HG02623 (cell line): ENCODE results near the gene AUTS2.

Experiments used
- ATAC-seq: cut with Tn5 transposase; IDR thresholded peaks from one replicate; pipeline ENCODE4 v1.9.1; 2021; ENCODE audit warnings: moderate library complexity; ENCODE audit not compliant: unreplicated experiment

Gene AUTS2

DNA sequence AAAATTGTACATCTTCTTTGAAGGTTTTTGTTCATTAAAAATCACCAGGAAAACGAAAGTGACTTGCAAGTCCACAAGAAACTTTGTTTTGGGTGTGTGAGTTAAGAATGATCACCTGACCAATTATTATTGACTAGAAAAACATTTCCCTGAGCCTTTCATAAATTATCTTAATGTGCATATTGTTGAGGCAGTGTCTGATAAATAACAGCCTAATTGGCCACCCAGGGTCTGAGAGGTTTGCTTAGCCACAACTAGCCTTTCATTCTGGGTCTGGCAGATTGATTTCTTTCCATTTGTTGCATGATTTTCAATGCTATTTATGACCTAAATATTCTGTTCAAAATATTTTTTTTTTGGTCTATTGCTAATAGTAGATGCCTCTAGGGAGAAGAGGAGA is 152.8 kb downstream of the AUTS2 start:
- no peak for ATAC-seq

DNA sequence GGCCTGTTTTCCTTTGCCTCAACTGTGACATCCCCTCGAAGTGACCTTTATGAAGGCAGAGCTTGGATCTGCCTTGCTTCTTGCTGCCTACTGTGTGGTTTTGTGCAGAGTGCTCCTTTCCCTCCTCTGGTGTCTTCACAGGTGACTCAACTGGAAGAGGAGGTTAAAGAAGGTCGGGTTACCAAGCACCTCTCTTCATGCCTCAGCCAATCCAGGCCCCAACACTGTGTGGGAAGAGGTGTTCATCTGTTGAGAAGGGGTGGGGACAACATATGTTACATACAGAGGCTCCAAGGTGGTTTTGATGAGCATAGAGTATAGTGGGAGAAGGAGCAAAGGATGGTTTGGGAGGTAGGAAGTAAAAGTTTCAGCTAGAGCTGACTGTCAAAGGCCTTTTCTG is 155.7 kb downstream of the AUTS2 start:
- no peak for ATAC-seq

DNA sequence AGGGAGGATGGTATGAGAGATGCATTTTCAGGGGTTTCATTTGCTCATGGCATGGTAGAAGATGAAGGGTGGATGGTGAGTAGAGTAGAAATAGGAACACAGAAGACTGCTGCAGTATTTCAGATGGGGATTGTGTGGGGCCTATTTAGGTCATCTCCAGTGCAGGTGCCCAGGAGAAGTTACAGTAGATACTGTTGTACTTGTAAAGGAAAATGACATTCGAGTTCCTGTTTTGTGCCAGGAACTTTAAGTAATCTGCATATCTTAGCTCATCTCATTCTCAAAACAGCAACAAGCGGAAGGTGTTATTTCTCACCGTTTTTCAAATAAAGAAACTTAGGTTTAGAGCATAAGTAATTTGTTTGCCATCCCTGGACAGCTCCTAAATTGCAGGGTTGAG is 156.2 kb downstream of the AUTS2 start:
- no peak for ATAC-seq

DNA sequence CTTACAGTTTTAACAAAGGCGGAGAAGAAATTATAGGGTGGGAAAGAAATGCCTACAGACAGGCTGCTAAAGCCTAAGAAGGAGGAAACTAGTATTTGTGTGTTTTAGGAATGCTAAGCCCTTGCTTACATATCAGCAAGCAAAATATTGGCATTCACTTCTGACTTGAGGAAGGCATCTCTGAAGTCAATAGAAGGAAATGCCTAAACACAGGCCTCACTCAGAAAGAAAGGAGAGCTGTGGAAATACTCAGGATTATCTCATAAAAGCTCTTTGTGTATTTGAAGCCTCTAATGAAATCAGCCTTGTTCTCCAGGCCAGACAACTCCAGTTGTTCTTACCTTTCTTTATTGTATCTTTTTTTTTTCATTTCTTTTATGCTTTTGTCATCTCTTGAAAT is 158.0 kb downstream of the AUTS2 start:
- no peak for ATAC-seq

DNA sequence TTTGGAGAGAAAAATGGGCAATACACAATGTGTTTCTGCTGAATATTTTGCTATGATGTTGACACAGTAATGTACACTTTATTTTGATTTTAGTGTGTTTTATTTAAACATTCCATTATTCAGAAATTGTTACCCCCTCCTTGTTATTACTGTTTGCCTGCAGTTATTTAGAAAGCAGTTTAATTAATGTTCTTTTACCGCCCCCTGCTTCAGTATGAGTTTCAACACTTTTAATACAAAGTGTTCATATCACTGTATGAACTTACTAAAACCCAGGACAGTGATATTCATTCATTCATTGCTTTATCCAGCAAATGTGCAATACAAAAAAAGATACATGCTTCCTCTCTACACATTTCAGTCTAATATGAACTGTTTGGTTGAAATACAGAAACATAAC is 159.3 kb downstream of the AUTS2 start:
- no peak for ATAC-seq

DNA sequence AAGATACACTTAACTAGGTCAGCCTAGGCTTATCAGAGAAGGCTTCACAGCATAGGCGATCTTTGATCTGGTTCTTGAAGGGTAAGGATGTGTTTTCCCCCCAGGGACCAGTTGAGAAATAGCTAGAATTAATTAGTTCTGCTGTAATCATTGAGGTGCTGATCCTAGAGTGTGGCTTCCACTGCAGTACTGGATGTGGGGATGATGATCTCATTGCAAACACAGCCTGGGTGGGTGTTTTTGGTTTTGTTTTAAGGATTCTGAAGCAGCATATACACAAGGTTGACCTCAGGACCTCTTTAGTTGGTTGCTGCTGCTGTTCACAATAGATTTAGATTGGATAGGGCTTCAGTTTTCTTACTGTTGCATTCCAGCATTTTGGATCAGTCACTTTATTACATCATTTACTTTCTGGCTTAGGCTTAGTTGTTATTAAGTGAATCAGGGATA is 159.7 kb downstream of the AUTS2 start:
- ATAC-seq = no peak

DNA sequence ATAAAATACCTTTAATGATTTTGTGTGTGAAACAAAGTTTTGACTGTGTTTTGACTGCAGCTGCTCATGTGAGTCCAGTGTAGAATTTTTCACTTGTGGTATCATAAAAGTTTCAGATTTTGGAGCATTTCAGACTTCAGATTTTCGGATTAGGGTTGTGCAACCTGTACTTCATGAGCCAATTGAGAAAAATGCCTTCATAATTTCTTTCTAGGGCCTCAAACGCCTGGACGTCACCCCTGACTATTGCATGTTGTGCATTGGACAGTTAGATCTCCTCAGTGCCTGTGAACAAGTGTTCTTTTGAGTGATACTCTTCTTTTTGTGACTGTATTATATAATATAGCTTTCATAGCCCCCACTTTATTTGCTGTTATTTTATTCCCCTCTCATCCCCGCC is 161.1 kb downstream of the AUTS2 start:
- ATAC-seq = no peak

DNA sequence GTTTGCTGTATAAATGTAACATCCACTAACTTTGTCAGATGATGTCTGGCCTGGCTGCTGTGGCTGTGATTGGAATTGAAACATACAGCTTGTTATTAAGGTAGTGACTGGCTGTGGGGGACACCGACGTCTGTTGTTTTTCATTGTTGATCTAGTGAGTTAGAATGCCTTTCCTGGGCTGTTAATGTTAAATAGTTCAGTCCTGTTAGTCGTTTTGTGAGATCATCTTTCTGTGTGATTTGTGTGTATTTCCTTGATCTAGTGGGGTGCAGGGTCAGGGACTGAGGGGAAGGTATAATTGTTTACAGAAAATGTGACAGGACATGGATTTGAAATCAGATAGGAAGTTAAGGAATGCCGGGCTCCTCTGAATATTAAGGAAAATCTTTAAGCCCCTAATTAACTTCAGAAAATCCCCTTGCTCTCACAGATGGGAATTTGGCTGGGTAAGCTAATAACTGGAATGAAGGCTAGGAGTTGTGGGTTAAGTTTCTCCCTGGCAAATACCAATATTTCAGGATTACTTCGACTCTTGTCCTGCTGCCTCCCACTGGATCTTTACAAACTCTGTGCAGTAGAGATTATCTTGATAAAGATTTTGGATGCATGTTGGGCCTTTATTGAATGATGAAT is 163.1 kb downstream of the AUTS2 start:
- ATAC-seq = no peak

DNA sequence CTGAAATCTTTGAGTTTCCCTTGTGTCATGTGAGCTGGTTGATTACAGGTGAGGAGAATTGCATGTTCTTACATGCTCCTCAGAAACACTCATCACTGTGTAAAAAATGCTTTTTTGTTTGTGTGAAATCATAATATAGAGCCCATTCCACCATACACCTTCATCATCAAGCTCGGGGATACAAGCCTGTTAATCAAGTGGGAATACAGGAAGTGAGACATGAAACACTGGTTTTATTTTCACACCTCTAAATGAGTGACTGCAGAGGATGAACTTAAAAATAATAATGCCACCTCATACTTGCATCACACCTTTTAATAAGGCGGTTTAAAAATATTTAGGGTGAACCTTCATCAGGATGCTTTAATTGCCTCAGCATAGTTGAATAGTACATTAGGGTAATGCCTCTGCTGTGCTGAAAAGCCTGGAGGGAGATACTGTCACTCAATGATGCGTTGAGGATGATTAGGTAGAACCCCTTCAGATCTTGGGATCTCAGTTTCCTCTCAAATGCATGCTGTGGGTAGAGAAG is 164.6 kb downstream of the AUTS2 start:
- no peak for ATAC-seq

DNA sequence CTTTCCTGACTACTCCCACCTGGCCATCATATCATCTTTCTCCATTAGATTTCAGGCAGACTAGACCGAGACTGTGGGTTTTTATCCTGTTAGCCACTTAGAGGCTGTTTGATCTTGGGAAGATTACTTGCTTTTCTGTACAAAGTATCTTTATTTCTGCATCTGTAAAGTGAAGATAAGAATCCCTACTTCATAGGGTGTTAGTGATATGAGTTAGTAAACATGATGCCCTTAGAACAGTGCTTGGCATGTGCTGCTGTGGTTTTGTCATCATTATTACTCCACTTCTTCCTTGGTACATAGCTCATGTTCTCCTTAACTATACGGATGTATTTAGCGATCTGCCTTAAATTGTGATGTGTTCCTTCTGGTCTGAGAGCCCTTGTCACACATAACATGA is 165.2 kb downstream of the AUTS2 start:
- no peak for ATAC-seq

DNA sequence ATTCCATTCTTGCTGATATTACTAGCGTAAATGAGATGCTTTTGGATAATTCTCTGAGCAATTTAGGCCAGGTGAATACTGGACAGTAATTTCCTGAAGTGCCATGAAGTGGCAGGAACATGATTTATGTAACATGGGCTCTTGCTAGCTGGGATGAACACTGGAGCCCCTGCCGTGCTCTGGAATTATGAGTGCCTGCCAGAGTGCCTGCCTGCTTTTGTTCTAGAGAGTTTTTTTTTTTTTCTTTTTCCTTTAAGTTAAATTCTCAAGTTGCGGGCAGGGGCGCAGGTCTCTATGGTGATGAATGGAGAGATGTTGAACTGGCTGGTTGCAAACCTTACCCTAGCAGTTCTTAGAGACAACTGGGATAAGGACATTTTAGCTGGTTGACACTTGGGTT is 165.9 kb downstream of the AUTS2 start:
- ATAC-seq = no peak

DNA sequence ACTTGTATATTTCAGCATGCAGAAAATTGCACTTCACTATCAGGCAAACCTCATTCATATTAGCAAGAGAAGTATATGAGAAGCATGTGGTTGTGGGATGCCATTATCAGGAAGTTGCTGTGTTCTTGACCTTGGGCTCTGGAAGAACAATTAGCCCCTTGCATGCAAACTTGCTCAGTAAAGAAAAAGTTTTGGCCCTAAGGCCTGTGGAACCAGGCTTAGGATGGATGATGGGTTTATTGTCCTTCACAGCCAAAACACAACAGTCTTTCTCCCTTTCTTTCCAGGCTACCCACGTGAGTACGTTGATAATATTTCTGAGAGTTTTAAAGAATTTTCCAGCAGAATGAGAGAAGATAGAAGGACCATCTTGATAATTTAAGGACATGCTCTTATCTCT is 166.4 kb downstream of the AUTS2 start:
- ATAC-seq = no peak

DNA sequence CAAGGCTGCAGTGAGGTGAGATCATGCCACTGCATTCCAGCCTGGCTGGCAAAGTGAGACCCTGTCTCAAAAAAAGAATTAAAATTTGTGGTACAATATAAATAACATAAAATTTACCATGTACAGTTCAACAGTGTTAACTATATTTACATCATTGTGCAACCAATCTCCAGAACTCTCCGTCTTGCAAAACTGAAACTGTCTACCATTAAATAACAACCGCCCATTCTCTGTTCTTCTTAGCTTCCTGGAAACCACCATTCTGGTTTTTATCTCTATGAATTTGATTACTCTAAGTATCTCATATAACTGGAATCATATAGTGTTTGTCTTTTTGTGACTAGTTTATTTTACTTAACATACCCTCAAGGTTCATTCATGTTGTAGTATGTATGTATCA is 167.6 kb downstream of the AUTS2 start:
- no peak for ATAC-seq

DNA sequence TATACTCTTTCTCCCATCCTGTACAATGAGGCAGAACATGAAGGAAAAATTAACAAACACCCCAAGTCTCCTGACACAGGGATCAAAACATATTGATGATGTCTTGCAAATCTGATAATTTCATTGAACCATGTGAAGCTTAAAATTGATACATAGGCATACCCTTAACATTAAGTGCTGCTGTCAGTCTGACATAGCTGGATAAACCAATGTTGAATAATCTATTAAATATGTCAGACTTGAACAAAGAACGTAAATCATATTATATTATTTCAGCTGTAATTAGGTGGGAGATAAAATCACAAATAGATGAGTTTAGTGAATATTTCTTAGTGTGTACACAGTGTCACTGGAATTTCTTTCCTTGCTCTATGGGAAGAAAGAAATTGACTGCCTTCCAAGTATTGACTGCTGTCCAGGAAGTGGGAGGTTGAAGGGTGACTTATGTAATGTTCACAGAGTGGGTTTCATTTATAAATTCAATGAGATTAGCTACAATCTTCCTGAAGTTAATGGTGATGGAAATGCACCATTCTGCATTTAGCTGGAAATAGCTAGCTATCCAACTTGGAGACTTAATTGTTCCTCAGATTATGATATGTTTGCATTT is 170.8 kb downstream of the AUTS2 start:
- no peak for ATAC-seq

DNA sequence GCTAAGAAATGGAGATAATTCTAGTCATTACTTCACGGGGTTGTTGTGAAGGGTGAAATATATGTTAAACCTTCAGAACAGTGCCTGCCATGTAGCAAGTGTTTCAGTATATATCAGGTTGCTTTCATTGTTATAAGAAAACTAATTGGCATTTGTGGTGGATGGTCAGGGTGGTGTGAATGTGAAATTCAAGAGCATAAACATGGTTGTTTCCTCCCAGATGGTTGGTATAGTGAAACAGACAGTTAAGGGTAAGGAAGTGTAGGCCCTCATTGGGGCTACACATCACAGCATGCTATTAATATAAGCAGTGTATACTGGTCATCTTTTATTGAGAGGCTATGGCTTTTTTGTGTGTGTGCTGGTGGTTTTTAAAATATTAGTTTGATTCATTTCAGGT is 171.6 kb downstream of the AUTS2 start:
- ATAC-seq = no peak

DNA sequence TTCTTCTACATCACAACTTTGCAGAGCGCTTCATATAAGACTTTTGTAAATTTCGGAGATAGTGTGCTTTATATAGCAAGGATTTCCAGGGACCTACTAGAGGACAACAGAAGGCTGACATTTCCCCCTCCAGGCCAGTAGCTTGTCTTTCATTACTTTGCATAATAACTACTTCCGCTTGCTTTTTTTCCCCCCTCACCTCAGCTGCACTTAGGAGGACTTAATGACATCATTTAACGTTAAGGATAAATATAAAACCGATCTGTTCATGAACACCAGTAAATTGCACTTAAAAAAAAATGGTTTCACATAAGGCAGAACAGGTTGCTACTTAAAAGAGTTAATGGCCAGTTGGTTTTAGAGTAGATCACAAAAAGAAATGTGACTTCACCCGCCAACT is 172.3 kb downstream of the AUTS2 start:
- no peak for ATAC-seq

DNA sequence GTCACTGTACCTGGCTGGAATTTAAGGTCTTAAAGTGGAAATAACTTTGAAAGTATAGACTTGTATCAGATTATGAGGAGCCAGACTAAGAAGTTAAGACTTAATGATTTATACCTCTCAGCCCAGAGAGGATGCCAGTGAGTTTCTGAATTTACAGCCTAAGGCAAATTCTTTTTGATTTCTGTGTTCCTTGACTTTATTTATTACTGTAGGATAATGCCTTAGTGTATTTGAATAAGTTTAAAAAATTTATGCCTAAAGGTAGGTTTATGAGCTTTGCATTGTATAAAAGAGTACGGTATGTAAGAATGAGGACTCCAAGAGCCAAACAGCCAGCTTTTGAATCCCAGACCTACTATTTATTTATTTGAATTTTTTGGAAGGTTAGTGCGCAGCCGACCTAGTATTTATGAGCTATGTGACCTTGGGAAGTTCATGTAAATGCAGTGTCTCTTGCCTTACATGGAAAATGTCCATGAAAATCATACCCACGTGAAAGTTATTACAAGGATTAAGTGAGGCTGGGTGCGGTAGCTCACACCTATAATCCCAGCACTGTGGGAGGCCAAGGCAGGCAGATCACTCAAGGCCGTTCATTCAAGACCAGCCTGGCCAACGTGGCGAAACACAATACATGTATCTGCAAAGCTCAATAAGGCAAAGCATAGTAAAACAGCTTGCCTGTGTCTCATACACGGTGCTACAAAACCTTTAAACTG is 174.6 kb downstream of the AUTS2 start:
- no peak for ATAC-seq

DNA sequence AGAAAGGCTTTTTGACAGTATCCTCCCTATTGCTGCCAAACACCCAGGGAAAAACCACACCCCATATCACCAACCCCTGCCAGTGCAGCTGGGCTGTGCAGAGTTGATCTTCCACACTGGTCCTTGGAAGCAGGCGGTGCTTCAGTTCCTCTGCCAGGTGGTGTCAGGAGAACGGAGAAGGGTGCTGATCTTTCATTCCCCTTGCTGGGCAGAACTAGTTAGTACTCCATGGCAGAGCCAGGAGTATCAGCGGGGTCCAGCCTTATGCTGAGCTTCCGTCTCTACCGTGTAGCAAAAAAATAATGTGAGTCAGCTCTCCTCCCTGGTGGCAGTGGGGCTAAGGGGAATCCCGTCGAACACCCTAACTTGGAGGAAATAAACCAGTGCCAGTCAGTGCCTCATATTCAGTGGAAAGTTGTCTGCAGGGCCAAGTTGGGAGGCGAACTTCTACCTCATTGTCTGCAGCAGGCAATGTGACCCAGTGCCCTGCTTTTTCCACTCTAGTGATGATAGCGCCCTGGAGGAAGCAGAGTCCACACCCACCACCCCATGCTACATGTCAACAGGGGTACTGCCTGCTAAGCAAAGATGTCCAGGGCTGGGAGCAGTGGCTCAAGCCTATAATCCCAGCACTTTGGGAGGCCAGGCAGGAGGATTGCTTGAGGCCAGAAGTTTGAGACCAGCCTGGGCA is 175.4 kb downstream of the AUTS2 start:
- no peak for ATAC-seq

DNA sequence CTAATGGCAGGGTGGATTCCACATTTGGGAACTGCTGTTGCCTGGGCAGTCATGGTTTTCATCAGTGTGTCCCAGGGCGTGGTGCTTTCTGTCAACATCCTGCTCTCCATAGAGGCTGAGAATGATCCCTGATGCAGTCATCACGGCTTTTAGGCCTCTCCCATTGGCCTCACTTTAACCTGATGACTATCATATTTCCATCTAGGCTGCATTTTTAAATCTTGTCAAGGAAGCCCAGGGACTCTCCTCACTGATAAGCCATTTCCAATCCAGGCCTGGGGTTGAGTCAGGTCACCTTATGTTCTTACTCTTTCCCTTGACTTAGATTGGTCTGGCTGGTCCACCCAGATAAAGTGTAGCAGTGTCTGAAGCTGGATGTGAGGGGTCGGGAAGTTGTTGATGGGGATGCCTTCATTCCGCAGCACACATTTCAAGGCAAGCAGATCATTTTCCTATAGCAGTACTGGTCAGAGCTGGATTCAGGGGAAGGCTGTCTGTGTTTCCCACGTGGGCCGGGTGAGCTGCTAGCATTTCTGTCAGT is 177.0 kb downstream of the AUTS2 start:
- ATAC-seq = no peak

DNA sequence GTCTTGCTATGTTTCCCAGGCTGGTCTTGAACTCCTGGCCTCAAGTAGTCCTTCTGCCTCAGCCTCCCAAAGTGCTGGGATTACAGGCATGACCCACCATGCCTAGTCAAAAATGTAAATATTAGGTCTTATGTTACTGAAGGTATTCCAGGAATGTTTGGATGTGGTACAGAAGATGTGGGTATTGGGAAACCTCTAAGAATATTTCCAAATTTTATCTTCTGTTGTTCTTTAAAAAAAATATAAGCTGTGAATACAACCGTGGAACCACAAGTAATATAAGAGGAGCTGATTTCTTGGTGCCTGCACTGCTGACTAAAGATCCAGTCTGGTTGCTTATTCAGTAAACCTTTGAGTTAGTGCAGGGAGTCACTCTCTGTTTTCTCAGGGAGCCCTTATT is 178.3 kb downstream of the AUTS2 start:
- ATAC-seq = no peak

DNA sequence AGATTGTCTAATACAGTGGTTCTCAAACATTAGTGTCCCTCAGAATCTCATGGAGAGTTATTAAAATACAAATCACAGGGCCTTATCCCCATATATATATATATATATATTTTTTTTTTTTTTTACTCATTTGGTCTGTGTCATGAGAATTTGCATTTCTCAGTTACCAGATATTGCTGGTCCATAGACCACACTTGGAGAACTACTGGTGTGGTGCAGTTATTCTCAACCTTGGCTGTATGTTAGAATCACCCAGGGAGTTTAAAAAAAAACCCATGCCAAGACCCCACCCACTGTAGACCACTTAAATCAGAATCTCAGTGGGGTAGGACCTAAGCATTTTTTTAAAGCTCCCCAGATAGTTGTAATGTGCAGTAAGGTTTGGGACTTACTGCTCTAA is 179.9 kb downstream of the AUTS2 start:
- no peak for ATAC-seq
